Colonic mucosa (tissue), 4 donors: Measurements from ENCODE around the gene SMARCA2. TPM values are rescaled to one million over a fixed set of nuclear protein-coding genes. Genes with fewer than 3 reads are reported as not detected.

Experiments used
- DNase-seq: peaks from one replicate; pipeline ENCODE4 v3.0.0-alpha.2; 2020
- H3K27ac ChIP-seq: fragments of 200-600 bp; one replicate; pipeline ENCODE4 v1.8.0; 2021
- H3K27me3 ChIP-seq: fragments of 200-600 bp; one replicate; pipeline ENCODE4 v1.8.0; 2021
- H3K36me3 ChIP-seq: fragments of 200-600 bp; one replicate; pipeline ENCODE4 v1.8.0; 2021
- H3K4me1 ChIP-seq: fragments of 200-600 bp; one replicate; pipeline ENCODE4 v1.8.0; 2021; ENCODE audit warnings: mild to moderate bottlenecking
- H3K4me3 ChIP-seq: fragments of 200-600 bp; one replicate; pipeline ENCODE4 v1.8.0; 2021
- H3K9ac ChIP-seq, 2 donors: one replicate each; pipeline ENCODE4 v1.7.0; 2013; ENCODE audit warnings: control low read depth in 2 of 2, low read depth in 2 of 2, low read length in 2 of 2
- H3K9me3 ChIP-seq: fragments of 200-600 bp; one replicate; pipeline ENCODE4 v1.8.0; 2021
- intact Hi-C: fragments of 100-400 bp; cut with DNase I; formaldehyde crosslinking; loops from one replicate; pipeline ENCODE4 v1.14.1; 2022
- total RNA-seq, 2 donors: library from RNA; stranded (reverse); fragmentation: NEBNext Ultra II Directional in 1 of 2; extraction: Animal tissue kit (Norgen Biotek cat#: 25700) in 1 of 2; gene quantifications; one replicate each; pipeline ENCODE4 v1.2.1, GENCODE V29; 2021
- TF ChIP-seq, protein P1 (sequence below): fragments of 200-600 bp; IDR thresholded peaks from one replicate; pipeline ENCODE4 v1.8.0; 2022; ENCODE audit warnings: antibody characterized with exemption, mild to moderate bottlenecking
- donor health status: healthy.
- donor health status: DM: no; HTN: no; CAD: no.
- donor health status: DM: no; HTN: no; CAD: no.

Gene SMARCA2
- total RNA-seq, 2 donors from 2014 or later = 89.4 to 97.0 TPM

DNA sequence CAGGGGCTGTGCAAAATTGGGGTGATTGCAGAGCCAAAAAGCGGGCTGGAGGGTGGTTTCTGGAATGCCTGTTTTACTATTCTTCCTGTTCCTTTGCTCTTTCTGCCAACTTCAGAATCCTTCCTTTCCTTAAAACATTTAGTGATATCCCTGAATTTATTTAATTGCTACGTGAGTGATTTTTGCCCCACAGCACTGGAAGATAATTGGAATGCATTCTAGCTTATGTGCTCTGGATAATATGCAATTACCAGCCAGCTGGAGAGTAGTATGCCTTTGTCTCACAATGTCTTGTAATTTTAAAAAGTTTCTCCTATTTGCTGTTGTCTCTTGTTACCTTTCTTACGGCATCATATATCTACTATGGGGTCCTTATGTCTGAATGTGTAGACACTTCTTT is 115.8 kb downstream of the SMARCA2 start:
- Histone ChIP-seq H3K9me3 (no peaks in the 10 kb centered on the region), H3K36me3 (no peaks in the 10 kb centered on the region), H3K9ac (no peak overlapping the region), H3K27me3 (no peaks in the 10 kb centered on the region), H3K27ac (no peak overlapping the region), H3K4me3 (no peak overlapping the region), H3K4me1 (no peaks in the 10 kb centered on the region)
- DNase-seq = no peak
- TF ChIP-seq, protein P1, sequence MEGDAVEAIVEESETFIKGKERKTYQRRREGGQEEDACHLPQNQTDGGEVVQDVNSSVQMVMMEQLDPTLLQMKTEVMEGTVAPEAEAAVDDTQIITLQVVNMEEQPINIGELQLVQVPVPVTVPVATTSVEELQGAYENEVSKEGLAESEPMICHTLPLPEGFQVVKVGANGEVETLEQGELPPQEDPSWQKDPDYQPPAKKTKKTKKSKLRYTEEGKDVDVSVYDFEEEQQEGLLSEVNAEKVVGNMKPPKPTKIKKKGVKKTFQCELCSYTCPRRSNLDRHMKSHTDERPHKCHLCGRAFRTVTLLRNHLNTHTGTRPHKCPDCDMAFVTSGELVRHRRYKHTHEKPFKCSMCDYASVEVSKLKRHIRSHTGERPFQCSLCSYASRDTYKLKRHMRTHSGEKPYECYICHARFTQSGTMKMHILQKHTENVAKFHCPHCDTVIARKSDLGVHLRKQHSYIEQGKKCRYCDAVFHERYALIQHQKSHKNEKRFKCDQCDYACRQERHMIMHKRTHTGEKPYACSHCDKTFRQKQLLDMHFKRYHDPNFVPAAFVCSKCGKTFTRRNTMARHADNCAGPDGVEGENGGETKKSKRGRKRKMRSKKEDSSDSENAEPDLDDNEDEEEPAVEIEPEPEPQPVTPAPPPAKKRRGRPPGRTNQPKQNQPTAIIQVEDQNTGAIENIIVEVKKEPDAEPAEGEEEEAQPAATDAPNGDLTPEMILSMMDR = no peak
- intact Hi-C loops = loop anchor here (10.0 kb wide), 1 partner anchor 674 kb away; no protein-coding TSS in a partner anchor

- intact Hi-C loops = loop anchor here (10.0 kb wide), 1 partner anchor 672 kb away; no protein-coding TSS in a partner anchor
Measured at GRCh38 chr9:2132484-2133082, 117.4 kb downstream of the SMARCA2 start.

DNA sequence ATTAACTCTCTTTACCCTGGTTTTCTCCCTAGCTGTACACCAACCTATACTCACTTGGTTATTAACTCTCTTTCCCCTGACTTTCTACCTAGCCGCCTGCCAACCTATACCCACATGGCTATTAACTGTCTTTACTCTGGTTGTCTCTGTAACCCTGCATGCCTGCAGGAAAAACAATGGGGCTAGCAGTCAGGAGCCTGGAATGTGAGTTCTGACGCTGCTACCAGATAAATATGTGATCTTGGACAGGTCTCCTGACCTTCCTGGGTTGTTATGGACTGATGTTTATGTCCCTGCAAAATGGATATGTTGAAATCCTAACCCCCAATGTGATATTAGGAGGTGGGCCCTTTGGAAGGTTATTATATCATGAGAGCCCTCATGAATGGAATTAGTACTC is 119.2 kb downstream of the SMARCA2 start:
- TF ChIP-seq, protein P1 = no peak
- Histone ChIP-seq H3K36me3 (no peaks in the 10 kb centered on the region), H3K27me3 (no peaks in the 10 kb centered on the region), H3K4me1 (no peaks in the 10 kb centered on the region), H3K9me3 (no peaks in the 10 kb centered on the region), H3K4me3 (no peak overlapping the region), H3K27ac (no peak overlapping the region), H3K9ac (no peak overlapping the region)
- intact Hi-C loops = loop anchor here (10.0 kb wide), 1 partner anchor 670 kb away; no protein-coding TSS in a partner anchor
- DNase-seq = no peak

More at GRCh38 chr9:2132484-2133082, 117.4 kb downstream of the SMARCA2 start:
- H3K9me3 ChIP-seq = no peaks in the 10 kb centered on the region
- H3K36me3 ChIP-seq = no peaks in the 10 kb centered on the region
- DNase-seq = no peak
- H3K4me1 ChIP-seq = no peaks in the 10 kb centered on the region
- H3K27me3 ChIP-seq = no peaks in the 10 kb centered on the region
- H3K4me3 ChIP-seq = no peak overlapping the region
- TF ChIP-seq, protein P1 = peak; percentile 60
- H3K9ac ChIP-seq = no peak overlapping the region
- no peak overlapping the region for H3K27ac ChIP-seq

DNA sequence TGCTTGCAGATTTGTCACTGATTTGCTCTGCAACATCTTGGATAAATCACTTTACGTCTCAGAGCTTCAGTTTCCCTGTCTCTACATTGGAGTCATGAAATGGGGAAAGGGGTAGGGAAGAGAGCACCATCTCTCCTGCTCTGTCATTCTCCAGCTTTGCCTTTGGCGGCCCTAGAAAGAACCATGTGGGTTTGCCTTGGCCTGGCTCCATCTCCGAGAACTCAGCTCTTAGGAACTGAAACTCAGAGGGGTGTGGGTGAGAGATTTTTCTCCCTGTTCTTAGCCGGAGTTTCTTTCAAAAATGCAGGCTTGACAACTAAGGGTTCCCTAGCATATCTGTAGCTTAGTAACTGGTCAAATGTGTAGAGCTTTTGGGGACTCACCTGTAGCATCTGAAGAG is 123.5 kb downstream of the SMARCA2 start:
- Histone ChIP-seq H3K27ac (no peak overlapping the region), H3K9me3 (no peaks in the 10 kb centered on the region), H3K4me3 (no peak overlapping the region), H3K27me3 (no peaks in the 10 kb centered on the region), H3K4me1 (no peaks in the 10 kb centered on the region), H3K36me3 (no peaks in the 10 kb centered on the region), H3K9ac (no peak overlapping the region)
- no peak for DNase-seq
- intact Hi-C loops = loop anchor here (10.0 kb wide), 1 partner anchor 666 kb away; no protein-coding TSS in a partner anchor
- TF ChIP-seq, protein P1 = no peak

DNA sequence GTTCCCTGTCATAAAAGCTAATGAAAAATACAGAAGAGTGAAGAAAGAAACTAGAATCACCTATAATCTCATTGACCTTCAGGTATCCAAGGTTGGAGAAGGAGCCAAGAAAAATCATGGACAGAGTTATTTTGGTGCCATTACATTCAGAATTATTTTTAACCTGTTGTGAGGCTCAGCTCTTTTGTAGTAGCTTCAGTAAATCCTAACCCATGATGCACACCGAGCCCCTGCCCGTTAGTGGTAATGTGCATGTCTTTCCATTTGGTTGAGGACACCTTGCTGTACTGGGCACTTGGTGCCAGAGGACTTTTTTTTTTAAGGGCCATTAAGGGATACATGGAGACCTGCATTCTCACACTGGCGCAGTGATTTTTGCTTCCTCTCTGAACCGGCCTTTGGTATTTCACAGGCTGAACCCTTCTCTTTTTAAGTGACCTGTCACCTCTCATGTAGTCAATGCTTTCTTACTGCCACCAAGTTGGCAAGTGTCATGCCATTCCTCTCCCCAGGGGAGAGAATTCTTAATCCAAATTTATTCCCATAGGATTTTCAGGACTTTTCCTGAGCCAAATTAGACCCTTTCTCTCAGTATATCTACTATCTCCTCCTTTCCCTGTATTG is 125.6 kb downstream of the SMARCA2 start:
- no peaks in the 10 kb centered on the region for H3K9me3 ChIP-seq
- intact Hi-C loops = no loop called here
- H3K27ac ChIP-seq = no peak overlapping the region
- H3K27me3 ChIP-seq = no peaks in the 10 kb centered on the region
- TF ChIP-seq, protein P1 = no peak
- H3K36me3 ChIP-seq = no peaks in the 10 kb centered on the region
- no peaks in the 10 kb centered on the region for H3K4me1 ChIP-seq
- no peak for DNase-seq
- H3K4me3 ChIP-seq = no peak overlapping the region
- H3K9ac ChIP-seq = no peak overlapping the region
